ENCODE data around the gene TAB2.

- TF ChIP-seq POLR2A (IDR thresholded peaks at IDR 0.05; ENCODE audit: low read depth, low read length), result no peak
- TF ChIP-seq MAX (IDR thresholded peaks at IDR 0.05; ENCODE audit: insufficient read depth, insufficient read length), result no peak
- no peak for TF ChIP-seq CTCF (IDR thresholded peaks at IDR 0.05; ENCODE audit: extremely low read depth in 1 of 2, insufficient read depth in 1 of 2, low read depth in 1 of 2, low read length in 2 of 2)
- TF ChIP-seq POLR2AphosphoS5 (IDR thresholded peaks at IDR 0.05; ENCODE audit: insufficient read depth, low read depth, low read length), result no peak
- TF ChIP-seq JUN (IDR thresholded peaks at IDR 0.05; ENCODE audit: borderline replicate concordance, insufficient read depth, insufficient read length, low read depth), result no peak
- TF ChIP-seq EZH2 (IDR thresholded peaks at IDR 0.05; ENCODE audit: borderline replicate concordance, low read depth, low read length, severe bottlenecking), result no peak
Observed at GRCh38 chr6:149323353-149323752, 5.8 kb downstream of the TAB2 start.

Measured in endothelial cell of umbilical vein (primary cell).